Measurements from ENCODE around the gene ZNF451. TPM values are rescaled to one million over a fixed set of nuclear protein-coding genes. Genes with fewer than 3 reads are reported as not detected.

Gene ZNF451
- total RNA-seq, 1 experiment from 2014 or later, result 50.6 TPM

- TF ChIP-seq EZH2 (IDR thresholded peaks at IDR 0.05; ENCODE audit: low read depth) (no peak), CTCF (conservative IDR thresholded peaks at IDR 0.05) (no peak)
- no peak for DNase-seq
- H3K4me3 ChIP-seq, result no peak overlapping the region
- BruUV-seq (replicated peaks), result no TSS peak
- no peaks in the 10 kb centered on the region for H4K20me1 ChIP-seq (ENCODE audit: insufficient read depth)
- POLR2A ChIA-PET (ENCODE audit: unreplicated experiment), result interaction anchor here (0.7 kb wide), 1 partner anchor 19 kb away, joined by 5 read pairs; no protein-coding TSS in a partner anchor
- intact Hi-C loops (cut with micrococcal nuclease; ENCODE audit: unreplicated experiment), result no loop called here
- peaks cover 13% of the 10 kb centered on the region for H3F3A ChIP-seq (ENCODE audit: insufficient read depth, low read depth)
- H2AFZ ChIP-seq, result no peak overlapping the region
- no peaks in the 10 kb centered on the region for H3K9me2 ChIP-seq (ENCODE audit: insufficient read depth)
- H3K4me2 ChIP-seq, result no peak overlapping the region
- H3K9me3 ChIP-seq (ENCODE audit: insufficient read depth, low read depth), result peaks cover 15% of the 10 kb centered on the region
- CTCF ChIA-PET, result no interaction called here
- H3K36me3 ChIP-seq (ENCODE audit: low read depth), result 0 out of 2 replicates have a peak, but pooled peaks cover 8% of the 10 kb centered on the region
- no peak overlapping the region for H3K27ac ChIP-seq
- H3K79me2 ChIP-seq (ENCODE audit: low read depth), result no peaks in the 10 kb centered on the region
- H3K27me3 ChIP-seq (ENCODE audit: insufficient read depth, low read depth), result no peaks in the 10 kb centered on the region
- H3K4me1 ChIP-seq (replicated peaks; ENCODE audit: insufficient read depth), result no peaks in the 10 kb centered on the region
Measured at GRCh38 chr6:57162028-57162427, 72.0 kb downstream of the ZNF451 start.

- TF ChIP-seq CTCF (conservative IDR thresholded peaks at IDR 0.05) (no peak), EZH2 (IDR thresholded peaks at IDR 0.05; ENCODE audit: low read depth) (no peak)
- peaks cover 15% of the 10 kb centered on the region for H3K9me3 ChIP-seq (ENCODE audit: insufficient read depth, low read depth)
- no peaks in the 10 kb centered on the region for H4K20me1 ChIP-seq (ENCODE audit: insufficient read depth)
- DNase-seq, result no peak
- BruUV-seq (replicated peaks), result no TSS peak
- no peaks in the 10 kb centered on the region for H3K4me1 ChIP-seq (replicated peaks; ENCODE audit: insufficient read depth)
- H3K4me3 ChIP-seq, result no peak overlapping the region
- ChIA-PET CTCF (no interaction called here), POLR2A (ENCODE audit: unreplicated experiment) (no interaction called here)
- H3F3A ChIP-seq (ENCODE audit: insufficient read depth, low read depth), result peaks cover 13% of the 10 kb centered on the region
- no peak overlapping the region for H3K4me2 ChIP-seq
- no peak overlapping the region for H2AFZ ChIP-seq
- H3K27me3 ChIP-seq (ENCODE audit: insufficient read depth, low read depth), result no peaks in the 10 kb centered on the region
- intact Hi-C loops (cut with micrococcal nuclease; ENCODE audit: unreplicated experiment), result no loop called here
- no peak overlapping the region for H3K27ac ChIP-seq
- H3K9me2 ChIP-seq (ENCODE audit: insufficient read depth), result no peaks in the 10 kb centered on the region
- H3K79me2 ChIP-seq (ENCODE audit: low read depth), result no peaks in the 10 kb centered on the region
- 0 out of 2 replicates have a peak, but pooled peaks cover 8% of the 10 kb centered on the region for H3K36me3 ChIP-seq (ENCODE audit: low read depth)
Measured at GRCh38 chr6:57162516-57162915, 72.5 kb downstream of the ZNF451 start.

GRCh38 chr6:57163956-57164355 lies 74.0 kb downstream of the ZNF451 start:
- Histone ChIP-seq H3K4me3 (no peak overlapping the region), H4K20me1 (ENCODE audit: insufficient read depth) (no peaks in the 10 kb centered on the region; the same call in 1 of the 2 replicates), H3F3A (ENCODE audit: insufficient read depth, low read depth) (peaks cover 15% of the 10 kb centered on the region), H2AFZ (no peak overlapping the region), H3K9me2 (ENCODE audit: insufficient read depth) (no peaks in the 10 kb centered on the region), H3K9me3 (ENCODE audit: insufficient read depth, low read depth) (peaks cover 15% of the 10 kb centered on the region), H3K27me3 (ENCODE audit: insufficient read depth, low read depth) (no peaks in the 10 kb centered on the region), H3K79me2 (ENCODE audit: low read depth) (no peaks in the 10 kb centered on the region), H3K4me2 (no peak overlapping the region), H3K36me3 (ENCODE audit: low read depth) (0 out of 2 replicates have a peak, but pooled peaks cover 13% of the 10 kb centered on the region), H3K4me1 (replicated peaks; ENCODE audit: insufficient read depth) (no peaks in the 10 kb centered on the region), H3K27ac (no peak overlapping the region)
- ChIA-PET CTCF (no interaction called here), POLR2A (ENCODE audit: unreplicated experiment) (no interaction called here)
- intact Hi-C loops (cut with micrococcal nuclease; ENCODE audit: unreplicated experiment), result no loop called here
- no TSS peak for BruUV-seq (replicated peaks)
- DNase-seq, result no peak
- TF ChIP-seq CTCF (conservative IDR thresholded peaks at IDR 0.05), result no peak
- no peak for TF ChIP-seq EZH2 (IDR thresholded peaks at IDR 0.05; ENCODE audit: low read depth)
